HG03196 (cell line): ENCODE measurements around the gene PLEKHM3.

Experiments
- ATAC-seq: cut with Tn5 transposase; IDR thresholded peaks from one replicate; pipeline ENCODE4 v1.9.1; 2021; ENCODE audit not compliant: unreplicated experiment

PLEKHM3 gene, protein sequence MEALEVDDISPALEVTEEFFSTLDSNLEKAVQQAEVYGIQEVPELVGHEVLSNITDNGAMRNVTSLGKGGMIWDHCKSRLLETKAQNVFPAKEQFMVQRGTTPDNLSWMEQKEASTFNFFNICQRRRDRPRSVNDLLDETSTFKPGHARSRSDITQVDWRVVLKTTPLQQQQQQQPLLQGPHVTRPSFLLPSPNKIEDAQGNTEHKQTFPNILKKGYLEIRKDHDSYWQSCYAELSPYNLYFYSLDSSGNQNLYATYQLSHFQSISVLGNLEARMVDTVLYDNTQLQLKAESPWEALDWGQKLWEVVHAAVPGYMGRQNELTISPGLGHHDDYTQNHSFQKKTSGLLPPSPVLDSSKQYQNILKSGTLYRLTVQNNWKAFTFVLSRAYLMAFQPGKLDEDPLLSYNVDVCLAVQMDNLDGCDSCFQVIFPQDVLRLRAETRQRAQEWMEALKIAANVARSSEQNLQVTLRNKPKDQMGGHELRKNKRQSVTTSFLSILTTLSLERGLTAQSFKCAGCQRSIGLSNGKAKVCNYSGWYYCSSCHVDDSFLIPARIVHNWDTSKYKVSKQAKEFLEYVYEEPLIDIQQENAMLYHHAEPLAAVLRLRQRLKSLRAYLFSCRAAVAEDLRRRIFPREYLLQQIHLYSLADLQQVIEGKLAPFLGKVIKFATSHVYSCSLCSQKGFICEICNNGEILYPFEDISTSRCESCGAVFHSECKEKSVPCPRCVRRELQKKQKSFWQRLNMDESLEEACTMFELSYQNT

DNA sequence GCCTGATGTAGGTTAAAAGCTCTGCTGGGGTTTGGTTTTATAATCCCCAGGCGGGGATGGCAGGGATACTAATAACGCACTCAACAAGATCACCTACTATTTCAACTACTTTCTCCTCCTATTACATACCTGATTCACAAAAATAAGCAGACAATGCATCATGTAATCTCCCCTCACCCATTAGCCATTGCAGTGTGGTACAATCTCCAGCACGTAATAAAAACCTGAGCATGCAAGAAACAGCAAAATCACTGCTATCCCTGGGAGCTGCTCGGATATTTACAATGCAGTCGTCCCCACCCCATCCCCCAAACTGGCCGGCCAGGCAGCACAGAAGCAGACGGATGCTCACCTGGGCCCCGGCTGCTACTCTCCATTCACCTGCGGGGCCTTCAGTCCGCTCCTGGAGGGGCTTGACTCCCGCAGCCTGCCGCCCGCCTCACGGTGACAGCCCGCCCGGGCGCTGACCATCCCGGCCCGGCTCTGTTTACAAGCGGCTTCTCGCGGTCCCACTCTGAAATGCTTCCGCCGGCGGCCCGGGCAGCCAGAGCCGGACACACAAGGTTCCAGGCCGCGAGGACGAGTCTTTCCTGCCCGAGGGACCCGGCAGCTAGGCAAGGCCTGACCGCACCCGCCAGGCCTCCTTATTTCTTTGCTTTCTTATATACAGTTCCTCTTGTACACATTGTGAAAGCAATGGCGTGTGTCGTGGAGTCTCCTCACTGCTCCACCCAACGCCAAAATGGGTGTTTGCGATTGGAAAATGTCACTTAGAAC, at the start of gene PLEKHM3:
PLEKHM3 (minus strand) TSS at position 491 of the 777 bp plus-strand sequence. CDS start 23,888 bp downstream, outside the sequence.
- ATAC-seq, result peak; percentile 90

DNA sequence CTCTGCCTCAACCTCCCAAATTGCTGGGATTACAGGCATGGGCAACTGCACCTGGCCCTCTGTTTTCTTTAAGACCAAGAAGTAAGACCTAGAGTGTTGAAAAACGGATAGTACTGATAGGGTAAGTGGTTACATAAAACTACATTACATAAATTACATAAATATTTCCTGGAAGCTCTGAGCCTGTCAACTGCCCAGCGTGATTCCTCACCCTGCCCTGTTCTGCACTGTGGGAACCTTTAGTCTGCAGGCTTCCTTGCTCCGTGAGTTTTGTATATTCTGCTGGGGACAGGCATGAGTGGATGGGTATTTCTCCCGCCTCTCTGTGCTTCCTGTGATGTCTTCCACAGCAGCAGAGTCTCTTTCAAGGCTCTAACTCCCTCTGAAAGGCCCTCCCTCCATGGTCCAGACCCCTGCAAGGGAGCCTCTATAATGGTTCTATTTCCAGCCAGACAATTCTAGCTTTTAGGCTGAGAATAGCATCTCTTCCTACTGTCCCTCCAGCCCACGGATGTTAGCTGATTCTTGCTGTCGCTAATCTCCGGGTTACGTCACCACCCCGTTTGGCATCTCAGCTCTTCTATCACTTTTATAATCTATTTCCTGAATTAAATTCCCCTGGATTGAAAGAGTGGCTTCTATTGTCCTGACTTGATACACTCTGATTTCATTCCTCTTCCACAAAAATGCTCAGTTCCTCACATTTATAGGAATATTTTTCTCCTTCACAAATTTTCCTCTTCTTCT, 49.5 kb upstream of the PLEKHM3 start:
- no peak for ATAC-seq

DNA sequence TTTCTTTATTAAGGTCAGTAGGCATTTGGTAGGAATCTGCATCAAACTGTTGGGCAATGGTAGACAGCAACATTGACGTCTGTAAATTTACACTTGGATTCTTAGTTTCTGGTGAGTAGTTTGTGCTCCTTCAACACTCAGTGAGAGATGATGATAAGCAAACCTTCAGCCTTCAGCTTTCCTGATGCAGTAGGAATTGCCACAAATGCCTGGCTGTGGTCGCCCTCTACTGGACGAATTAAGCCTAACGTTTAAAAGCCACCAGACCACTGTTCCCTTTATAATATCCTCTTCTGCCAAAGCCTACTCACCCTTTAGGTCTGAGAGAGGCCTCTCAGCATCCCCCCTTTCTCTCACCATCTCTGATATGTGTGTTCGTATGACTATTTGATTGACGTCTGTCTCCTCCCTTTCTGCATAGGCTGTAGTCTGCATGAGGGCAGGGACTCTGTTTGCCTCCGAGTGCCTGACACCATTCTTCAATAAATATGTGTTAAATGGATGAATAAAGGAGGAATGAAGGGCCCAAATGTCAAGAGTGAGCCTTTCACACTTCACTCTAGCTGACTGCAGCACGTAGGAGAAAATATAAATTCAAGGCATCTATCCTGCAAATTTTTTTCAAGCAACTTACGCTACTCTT, 47.0 kb upstream of the PLEKHM3 start:
- no peak for ATAC-seq

DNA sequence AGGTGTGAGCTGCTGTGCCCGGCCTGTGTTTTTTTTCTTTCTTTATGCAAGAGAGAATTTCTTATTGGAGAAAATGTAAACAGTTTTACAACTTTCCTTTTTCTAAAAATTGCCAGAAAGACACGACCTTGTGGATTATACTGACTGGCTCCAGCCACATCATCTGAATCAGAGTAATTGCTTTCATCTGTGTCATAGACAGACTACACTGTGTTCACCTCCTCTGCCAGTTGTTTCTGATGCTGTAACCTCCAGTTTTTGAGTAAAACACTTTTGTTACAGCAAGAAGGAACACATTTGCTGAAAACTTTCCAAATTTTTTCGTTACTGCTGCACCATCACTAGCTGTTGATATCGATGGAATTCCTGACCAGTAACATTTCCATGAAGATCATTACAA, 43.9 kb upstream of the PLEKHM3 start:
- ATAC-seq, result no peak

DNA sequence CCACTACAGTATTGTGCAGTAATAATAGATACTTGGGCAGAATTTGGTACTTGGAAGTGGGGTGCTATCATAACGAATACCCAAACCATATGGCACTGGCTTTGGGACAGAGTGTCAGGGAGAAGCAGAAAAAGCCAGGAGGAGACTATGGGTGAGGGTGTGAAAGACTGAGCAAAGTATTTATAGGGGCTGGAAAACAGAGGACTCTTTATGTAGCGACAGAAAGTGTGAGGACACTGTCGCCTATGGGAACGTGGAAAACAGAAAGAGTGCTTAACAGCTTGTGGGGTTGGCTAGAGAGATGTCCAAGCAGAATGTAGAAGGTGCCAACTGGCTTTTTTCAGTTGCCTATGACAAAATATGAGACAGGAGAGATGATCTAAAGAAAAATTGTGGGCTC, 40.7 kb upstream of the PLEKHM3 start:
- no peak for ATAC-seq

DNA sequence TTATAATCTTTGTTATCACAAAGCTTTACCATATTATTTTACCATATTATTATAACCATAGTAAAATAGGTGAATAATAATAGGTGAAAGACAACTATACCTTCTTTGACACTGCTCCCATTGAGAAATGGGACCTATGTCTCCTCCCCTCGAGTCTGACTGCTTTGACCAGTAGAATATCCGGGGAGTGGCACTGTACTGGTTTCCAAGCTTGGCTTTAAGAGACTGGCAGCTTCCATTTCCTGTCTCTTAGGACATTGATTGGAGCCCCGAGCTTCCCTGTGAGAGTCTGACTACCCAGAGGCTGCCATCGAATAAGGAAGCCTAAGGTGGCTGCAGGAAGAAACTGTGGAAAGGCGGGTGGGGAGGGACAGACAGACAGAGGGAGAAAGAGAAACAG, 40.1 kb upstream of the PLEKHM3 start:
- no peak for ATAC-seq

DNA sequence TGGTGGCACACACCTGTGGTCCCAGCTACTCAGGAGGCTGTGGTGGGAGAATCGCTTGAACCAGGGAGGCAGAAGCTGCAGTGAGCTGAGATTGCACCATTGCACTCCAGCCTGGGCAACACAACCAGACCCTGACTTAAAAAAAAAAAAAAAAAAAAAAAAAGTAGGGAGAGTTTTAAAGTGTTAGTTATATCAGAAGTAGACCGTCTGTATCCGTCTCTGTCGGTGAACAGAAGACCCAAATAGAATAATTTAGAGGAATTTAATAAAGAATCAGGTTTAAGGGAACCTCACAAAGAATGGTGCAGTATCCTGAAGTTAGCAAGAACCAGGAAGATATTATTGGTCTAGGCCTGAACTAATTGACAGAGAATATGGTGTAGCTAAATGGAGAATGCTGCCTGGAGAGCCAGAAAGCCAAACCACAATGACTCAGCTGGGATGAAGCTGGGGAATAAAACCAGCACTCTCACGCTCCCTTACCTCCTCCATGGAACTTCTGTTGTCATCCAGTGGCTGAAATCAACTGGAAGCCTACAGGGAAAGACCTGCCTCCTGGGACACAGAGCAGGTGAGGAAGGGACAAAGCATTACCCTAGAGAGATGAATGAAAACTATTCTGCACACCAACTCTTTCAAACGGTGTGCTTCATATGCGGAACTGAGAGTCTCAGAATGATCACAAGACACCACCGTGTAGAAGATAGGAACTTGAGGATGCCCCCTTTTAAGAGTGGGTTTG, 39.1 kb upstream of the PLEKHM3 start:
- ATAC-seq, result no peak

DNA sequence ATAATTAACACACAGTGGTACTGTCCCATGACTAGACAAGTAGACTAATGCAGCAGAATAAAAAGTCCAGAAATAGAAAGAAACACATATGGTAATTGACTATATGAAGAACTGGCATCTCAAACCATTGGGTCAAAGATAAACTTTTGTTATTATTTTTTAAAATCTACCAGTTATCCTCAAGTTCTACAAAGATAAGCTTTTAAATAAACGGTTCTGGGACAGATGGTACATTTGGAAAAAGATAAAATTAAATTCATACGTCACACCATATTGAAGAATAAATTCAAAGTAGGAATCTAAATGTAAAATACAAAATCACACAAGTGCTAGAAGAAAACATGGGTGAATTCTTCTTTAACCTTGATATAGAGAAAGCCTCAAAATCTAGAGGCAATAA, 37.6 kb upstream of the PLEKHM3 start:
- no peak for ATAC-seq

DNA sequence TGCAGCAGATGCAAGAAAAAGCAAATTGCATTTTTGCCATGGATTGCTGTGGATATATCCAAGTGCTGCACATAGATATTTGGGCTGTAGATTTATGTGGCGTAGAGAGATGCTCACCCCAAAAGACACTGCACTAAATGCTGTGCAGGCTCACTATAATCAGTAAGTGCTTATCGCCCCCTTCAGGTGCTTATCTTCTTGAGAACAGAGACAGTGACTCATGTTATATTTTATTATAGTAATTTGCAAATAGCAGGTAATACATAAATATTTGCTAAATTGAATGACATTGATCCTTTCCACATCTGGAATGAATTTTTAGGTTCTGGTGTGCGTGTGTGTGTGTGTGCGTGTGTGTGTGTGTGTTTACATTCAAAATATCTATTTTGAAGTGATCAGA, 36.8 kb upstream of the PLEKHM3 start:
- no peak for ATAC-seq

DNA sequence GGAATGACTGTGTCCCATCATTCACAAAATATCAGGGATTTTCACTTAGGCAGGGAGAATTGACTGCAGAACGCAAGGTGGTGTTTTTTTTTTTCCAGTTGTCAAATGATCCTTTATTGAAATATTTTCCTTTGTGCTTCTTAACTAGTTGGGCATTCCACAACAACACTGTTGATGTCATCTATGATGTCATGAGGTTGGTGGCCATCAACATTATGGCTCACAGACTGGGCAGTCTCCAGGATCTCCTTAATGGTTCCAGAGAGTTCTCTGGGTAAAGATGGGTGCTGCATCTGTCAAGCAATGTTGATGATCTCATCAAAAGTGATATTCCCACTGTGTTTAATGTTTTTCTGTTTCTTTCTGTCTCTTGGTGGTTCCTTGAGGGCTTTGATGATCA, 31.8 kb upstream of the PLEKHM3 start:
- no peak for ATAC-seq

DNA sequence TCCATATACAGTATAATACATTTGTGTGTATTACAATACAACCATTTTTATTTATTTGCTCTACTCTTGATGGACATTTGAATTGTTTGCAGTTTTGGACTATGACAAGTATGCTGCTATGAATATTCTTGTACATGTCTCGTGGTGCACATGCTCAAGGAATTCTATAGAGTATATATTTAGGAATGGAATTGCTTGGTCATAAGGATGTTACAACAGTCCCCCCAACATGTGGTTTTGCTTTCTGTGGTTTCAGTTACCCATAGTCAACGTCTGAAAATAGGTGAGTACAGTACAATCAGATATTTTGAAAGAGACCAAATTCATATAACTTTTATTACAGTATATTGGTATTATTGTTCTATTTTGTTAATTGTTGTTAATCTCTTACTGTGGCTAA, 24.1 kb upstream of the PLEKHM3 start:
- ATAC-seq, result no peak

DNA sequence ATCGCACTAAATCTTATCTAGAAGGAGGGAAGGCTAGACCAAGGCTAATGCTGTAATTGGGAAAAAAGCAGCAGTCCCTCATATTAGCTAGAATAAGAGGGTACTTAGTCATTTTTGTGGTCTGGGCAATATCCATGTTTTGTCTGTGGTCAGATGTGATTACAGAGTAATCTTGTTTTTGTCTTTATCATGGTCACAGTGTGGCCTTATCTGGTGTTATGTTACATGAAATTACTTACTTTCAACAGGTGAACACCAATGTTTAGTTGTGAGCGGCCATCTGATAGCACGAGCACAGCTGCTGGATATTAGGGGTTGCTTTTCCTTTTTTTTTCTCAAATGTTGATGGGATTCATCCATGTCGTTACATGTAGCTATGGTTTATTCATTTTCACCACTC, 23.7 kb upstream of the PLEKHM3 start:
- no peak for ATAC-seq

DNA sequence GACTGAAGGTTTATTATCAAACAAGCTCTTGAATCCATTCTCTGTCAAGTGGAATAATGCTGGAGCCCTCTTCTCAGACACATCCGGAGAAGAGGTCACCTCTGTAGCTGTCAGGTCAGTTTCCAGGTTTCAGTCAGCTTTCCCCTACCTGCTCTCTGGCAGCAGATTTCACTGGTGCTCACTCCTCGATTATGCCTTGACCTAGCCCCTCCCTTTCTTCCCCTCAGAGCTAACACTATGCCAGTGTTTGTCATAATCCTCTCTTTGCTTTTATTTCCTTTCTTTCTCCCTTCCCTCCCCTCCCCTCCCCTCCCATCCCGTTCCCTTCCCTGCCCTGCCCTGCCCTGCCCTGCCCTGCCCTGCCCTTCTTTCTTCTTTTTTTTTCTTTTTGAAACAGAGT, 22.5 kb upstream of the PLEKHM3 start:
- ATAC-seq, result no peak

DNA sequence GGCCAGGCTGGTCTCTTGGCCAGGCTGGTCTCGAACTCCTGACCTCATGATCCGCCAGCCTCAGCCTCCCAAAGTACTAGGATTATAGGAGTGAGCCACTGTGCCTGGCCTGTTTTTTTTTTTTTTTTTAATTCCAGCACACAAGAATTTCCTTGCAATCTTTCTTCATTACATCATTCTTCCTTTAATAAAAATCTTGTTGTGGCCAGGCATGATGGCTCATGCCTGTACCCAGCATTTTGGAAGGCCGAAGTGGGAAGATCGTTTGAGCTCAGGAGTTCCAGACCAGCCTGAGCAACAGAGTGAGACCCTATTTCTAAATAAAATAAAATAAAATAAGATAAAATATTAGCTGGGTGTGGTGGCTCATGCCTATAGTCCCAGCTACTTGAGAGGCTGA, 21.4 kb upstream of the PLEKHM3 start:
- no peak for ATAC-seq

DNA sequence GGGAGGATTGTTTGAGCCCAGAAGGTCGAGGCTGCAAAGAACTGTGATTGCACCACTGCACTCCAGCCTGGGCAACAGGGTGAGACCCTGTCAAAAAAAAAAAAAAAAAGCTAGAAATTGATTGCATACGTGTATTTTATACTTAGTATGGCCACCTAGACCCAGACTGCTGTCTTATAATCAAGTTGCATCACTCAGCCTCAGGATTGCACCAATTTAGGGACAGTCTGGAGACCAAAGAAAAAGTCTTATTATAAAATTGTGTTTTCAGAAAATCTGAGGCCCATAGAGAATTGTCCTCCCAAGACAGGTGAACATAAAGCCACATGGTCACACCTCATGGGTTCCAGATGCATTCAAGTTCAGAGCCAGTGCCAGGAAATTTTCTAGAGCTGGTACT, 17.1 kb upstream of the PLEKHM3 start:
- no peak for ATAC-seq

DNA sequence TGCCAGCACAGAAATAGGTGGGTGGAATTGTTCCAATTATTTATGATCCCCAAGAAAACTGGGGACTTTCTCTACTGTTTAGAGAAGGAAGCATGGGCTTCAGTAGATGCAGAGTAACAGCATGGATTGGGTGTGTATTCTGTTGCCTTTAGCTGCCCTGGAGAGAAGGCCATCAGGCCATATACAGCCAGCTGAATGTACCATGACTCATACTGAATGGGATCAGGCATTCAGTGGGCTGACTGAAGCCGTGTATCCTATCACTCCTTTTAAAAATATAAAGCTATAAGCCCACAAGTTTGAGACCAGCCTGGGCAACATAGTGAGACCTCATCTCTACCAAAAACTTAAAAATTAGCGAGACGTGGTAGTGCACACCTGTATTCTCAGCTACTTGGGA, 16.7 kb upstream of the PLEKHM3 start:
- ATAC-seq, result no peak

DNA sequence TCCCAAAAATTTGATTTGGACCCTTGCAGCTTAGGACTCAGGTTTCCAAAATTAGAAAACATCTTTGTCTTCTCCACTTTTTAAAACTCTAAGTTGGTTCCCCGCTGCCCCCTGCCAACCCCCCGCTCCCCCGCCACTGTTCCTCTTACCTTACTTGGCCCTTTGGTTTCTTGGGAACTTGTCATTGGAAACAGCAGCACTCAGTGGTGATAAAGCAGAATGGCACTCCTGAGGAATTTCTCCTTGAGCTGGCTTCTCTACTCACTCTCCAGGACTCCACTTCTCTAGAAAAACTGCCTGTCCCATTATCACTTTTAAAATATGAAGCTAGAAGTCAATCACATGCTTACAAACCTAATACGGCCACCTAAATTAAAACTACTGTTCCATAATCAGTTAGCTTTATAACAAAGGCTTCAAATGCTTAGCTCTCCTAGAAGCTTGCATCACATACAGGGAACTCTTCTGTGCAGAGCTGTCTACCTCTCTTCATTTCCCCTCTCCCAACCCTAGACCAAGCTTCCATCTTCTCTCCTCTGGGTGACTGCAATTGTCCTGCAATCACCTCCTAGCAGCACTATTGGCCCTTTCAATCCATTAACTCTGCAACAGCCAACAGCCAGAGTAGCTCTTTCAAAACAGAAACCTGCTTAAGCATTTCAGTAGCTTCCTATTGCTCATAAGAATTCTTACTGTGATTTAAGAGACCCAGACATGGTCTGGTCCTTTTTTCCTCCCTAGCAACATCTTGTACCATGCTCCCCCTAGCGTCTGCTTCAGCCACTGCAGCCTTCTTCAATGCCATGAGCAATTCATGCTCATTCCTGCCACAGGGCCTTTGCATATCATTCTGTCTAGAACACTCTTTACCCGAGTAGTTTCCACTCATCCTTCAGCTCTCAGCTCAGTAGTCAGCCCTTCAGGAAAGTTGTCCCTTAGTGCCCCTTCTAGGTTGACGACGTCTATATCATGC, 15.2 kb upstream of the PLEKHM3 start:
- peak; percentile 78 for ATAC-seq

DNA sequence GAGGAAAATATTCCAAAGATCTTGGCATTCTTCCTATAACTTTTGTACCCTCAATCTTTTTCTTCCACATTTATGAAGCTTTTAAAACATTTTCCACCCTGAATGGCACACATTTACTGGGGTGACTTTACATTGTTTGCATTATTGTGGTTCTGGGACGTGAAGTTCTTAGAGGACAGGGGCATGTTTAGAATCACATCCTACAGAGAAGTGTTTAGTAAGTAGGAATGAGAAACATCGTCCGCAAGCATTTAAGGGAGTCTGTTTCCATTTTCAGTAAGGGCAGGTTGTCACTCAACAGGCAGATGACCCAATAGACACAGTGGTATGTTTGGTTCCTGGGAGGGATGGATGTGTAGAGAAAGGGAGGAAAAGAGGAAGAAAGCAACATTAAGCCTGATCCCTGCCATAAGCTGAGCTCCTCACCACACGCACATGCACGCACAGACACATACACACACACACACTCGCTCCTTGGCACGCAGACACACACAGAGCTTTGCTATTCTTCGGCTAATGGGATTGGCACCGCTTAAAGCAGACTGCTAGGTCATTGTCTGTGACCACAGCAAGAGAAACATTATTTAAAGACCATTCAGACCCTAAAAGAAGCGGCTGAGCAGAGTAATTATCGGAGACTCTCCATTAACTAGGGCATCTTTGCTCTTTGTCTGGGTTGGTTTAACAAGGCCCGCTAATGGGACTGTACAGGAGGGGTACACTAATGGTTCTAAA, 14.2 kb upstream of the PLEKHM3 start:
- ATAC-seq, result no peak
